PC-3 (cell line): Measurements from ENCODE around the gene HSPB9.

ENCODE experiments used
- CTCF ChIP-seq: fragments of 300-600 bp; sonication (generic); conservative IDR thresholded peaks from 2 replicates; pipeline ENCODE4 v1.5.1; 2017; ENCODE audit warnings: antibody characterized with exemption, low read depth, mild to moderate bottlenecking, low read length
- EZH2 ChIP-seq: fragments of 300-600 bp; sonication (generic); IDR thresholded peaks from one replicate; pipeline ENCODE4 v1.6.1; 2017; ENCODE audit warnings: antibody characterized with exemption, mild to moderate bottlenecking, low read length; ENCODE audit not compliant: unreplicated experiment

GRCh38 chr17:42169351-42169750 lies 46.7 kb downstream of the HSPB9 start:
- TF ChIP-seq CTCF (no peak), EZH2 (no peak)
